Skeletal muscle satellite cell (primary cell): ENCODE measurements around the gene PCGF2.
"Not testable (repeated sequence)": the region's sequence is repeated elsewhere in the genome, so short reads cannot be mapped to it uniquely, and the experiment has no call there.

Source experiments
- H3K27me3 ChIP-seq: 2 replicates; pipeline ENCODE4 v1.7.0; 2013; ENCODE audit warnings: low read length; ENCODE audit not compliant: control insufficient read depth, insufficient read depth
- H3K36me3 ChIP-seq: 2 replicates; pipeline ENCODE4 v1.7.0; 2013; ENCODE audit warnings: mild to moderate bottlenecking, control low read depth, low read length; ENCODE audit not compliant: insufficient read depth
- H3K4me1 ChIP-seq: 2 replicates; pipeline ENCODE4 v1.7.0; 2013; ENCODE audit warnings: low read length; ENCODE audit not compliant: control insufficient read depth, insufficient read depth
- H3K4me2 ChIP-seq: 2 replicates; pipeline ENCODE4 v1.7.0; 2013; ENCODE audit warnings: mild to moderate bottlenecking, low read length
- H3K4me3 ChIP-seq: 2 replicates; pipeline ENCODE4 v1.7.0; 2013; ENCODE audit warnings: low read length
- H3K9ac ChIP-seq: 2 replicates; pipeline ENCODE4 v1.7.0; 2013; ENCODE audit warnings: mild to moderate bottlenecking, low read depth, low read length, moderate library complexity
- H3K9me3 ChIP-seq: replicated peaks from 2 replicates; pipeline ENCODE4 v1.7.0; 2013; ENCODE audit warnings: mild to moderate bottlenecking, control low read depth, low read length

Gene PCGF2

GRCh38 chr17:38732376-38733281, 15.5 kb downstream of the PCGF2 start:
- Histone ChIP-seq H3K4me1 (peaks cover 35% of the 10 kb centered on the region), H3K27me3 (no peaks in the 10 kb centered on the region), H3K4me3 (no peak overlapping the region), H3K4me2 (no peak overlapping the region), H3K9me3 (no peaks in the 10 kb centered on the region), H3K36me3 (peaks cover 31% of the 10 kb centered on the region), H3K9ac (no peak overlapping the region)

GRCh38 chr17:38731526-38732294, 16.4 kb downstream of the PCGF2 start:
- peak overlapping the region; percentile 81 for H3K9ac ChIP-seq

GRCh38 chr17:38730526-38731379, 17.4 kb downstream of the PCGF2 start:
- Histone ChIP-seq H3K9ac (peak overlapping the region; percentile 81), H3K9me3 (no peaks in the 10 kb centered on the region), H3K27me3 (no peaks in the 10 kb centered on the region), H3K4me1 (peaks cover 35% of the 10 kb centered on the region), H3K36me3 (peaks cover 25% of the 10 kb centered on the region), H3K4me3 (peak overlapping the region; percentile 88), H3K4me2 (peak overlapping the region; percentile 94)

More at GRCh38 chr17:38731526-38732294, 16.4 kb downstream of the PCGF2 start:
- Histone ChIP-seq H3K4me1 (peaks cover 35% of the 10 kb centered on the region), H3K27me3 (no peaks in the 10 kb centered on the region), H3K9me3 (no peaks in the 10 kb centered on the region), H3K4me3 (peak overlapping the region; percentile 88), H3K4me2 (peak overlapping the region; percentile 94), H3K36me3 (peaks cover 31% of the 10 kb centered on the region)

GRCh38 chr17:38729886-38730525, 18.1 kb downstream of the PCGF2 start, which contains the start of gene CISD3:
TSS of gene CISD3 (plus strand) at chr17:38730341. CDS start at chr17:38730359, 18 bp downstream.
- Histone ChIP-seq H3K36me3 (peaks cover 27% of the 10 kb centered on the region), H3K9me3 (no peaks in the 10 kb centered on the region), H3K9ac (peak within 1 kb of the TSS; percentile 81), H3K27me3 (no peaks in the 10 kb centered on the region), H3K4me2 (peak within 1 kb of the TSS; percentile 94), H3K4me1 (peaks cover 32% of the 10 kb centered on the region), H3K4me3 (peak within 1 kb of the TSS; percentile 88)

GRCh38 chr17:38729368-38729885, 18.7 kb downstream of the PCGF2 start:
- Histone ChIP-seq H3K27me3 (no peaks in the 10 kb centered on the region), H3K4me2 (peak overlapping the region; percentile 94), H3K9ac (peak overlapping the region; percentile 81), H3K4me3 (peak overlapping the region; percentile 88), H3K36me3 (peaks cover 24% of the 10 kb centered on the region), H3K9me3 (no peaks in the 10 kb centered on the region), H3K4me1 (peaks cover 36% of the 10 kb centered on the region)

- H3K9me3 ChIP-seq = no peaks in the 10 kb centered on the region
Observed at GRCh38 chr17:38728290-38728831, 19.8 kb downstream of the PCGF2 start.

GRCh38 chr17:38727736-38728135, 20.4 kb downstream of the PCGF2 start:
- Histone ChIP-seq H3K27me3 (no peaks in the 10 kb centered on the region), H3K9ac (no peak overlapping the region), H3K4me2 (no peak overlapping the region), H3K4me1 (peaks cover 39% of the 10 kb centered on the region), H3K9me3 (no peaks in the 10 kb centered on the region), H3K36me3 (peaks cover 11% of the 10 kb centered on the region), H3K4me3 (no peak overlapping the region)

More at GRCh38 chr17:38728290-38728831, 19.8 kb downstream of the PCGF2 start:
- Histone ChIP-seq H3K27me3 (no peaks in the 10 kb centered on the region), H3K36me3 (peaks cover 14% of the 10 kb centered on the region), H3K9ac (no peak overlapping the region), H3K4me3 (no peak overlapping the region), H3K4me2 (no peak overlapping the region), H3K4me1 (peaks cover 39% of the 10 kb centered on the region)

GRCh38 chr17:38726145-38726544, 22.0 kb downstream of the PCGF2 start:
- not testable (repeated sequence) for H3K9me3 ChIP-seq, H3K27me3 ChIP-seq, H3K9ac ChIP-seq, H3K4me2 ChIP-seq, H3K4me3 ChIP-seq
- Histone ChIP-seq H3K4me1 (peaks cover 23% of the 10 kb centered on the region), H3K36me3 (peaks cover 13% of the 10 kb centered on the region)

- no peak overlapping the region for H3K4me3 ChIP-seq
- H3K27me3 ChIP-seq = no peaks in the 10 kb centered on the region
- peak overlapping the region; percentile 52 for H3K4me2 ChIP-seq
- peaks cover 19% of the 10 kb centered on the region for H3K4me1 ChIP-seq
- H3K9ac ChIP-seq = no peak overlapping the region
- no peaks in the 10 kb centered on the region for H3K9me3 ChIP-seq
- peaks cover 18% of the 10 kb centered on the region for H3K36me3 ChIP-seq
Observed at GRCh38 chr17:38725066-38725465, 23.1 kb downstream of the PCGF2 start.

GRCh38 chr17:38724337-38724988, 23.7 kb downstream of the PCGF2 start:
- H3K27me3 ChIP-seq = no peaks in the 10 kb centered on the region
- peak overlapping the region; percentile 52 for H3K4me2 ChIP-seq
- H3K4me3 ChIP-seq = no peak overlapping the region
- H3K36me3 ChIP-seq = peaks cover 18% of the 10 kb centered on the region
- H3K9me3 ChIP-seq = no peaks in the 10 kb centered on the region
- peaks cover 15% of the 10 kb centered on the region for H3K4me1 ChIP-seq
- no peak overlapping the region for H3K9ac ChIP-seq
